ENCODE measurements around the gene SLC16A7. TPM values are rescaled to one million over a fixed set of nuclear protein-coding genes. Genes with fewer than 3 reads are reported as not detected.

Gene SLC16A7
- total and polyA plus RNA-seq, 2 donors from 2014 or later = 6.4 to 33.9 TPM

- Histone ChIP-seq H3K9ac (ENCODE audit: low read length in 3 of 3) (no peak overlapping the region), H3K4me3 (ENCODE audit: low read length in 3 of 3) (no peak overlapping the region), H3K27me3 (ENCODE audit: control insufficient read depth, insufficient read depth, low read length) (no peaks in the 10 kb centered on the region), H3K27ac (ENCODE audit: low read depth in 2 of 2, low read length in 2 of 2) (no peak overlapping the region), H3K4me1 (ENCODE audit: control insufficient read depth in 2 of 3, insufficient read depth in 2 of 3, low read depth in 1 of 3, low read length in 3 of 3) (no peaks in the 10 kb centered on the region), H3K36me3 (ENCODE audit: control insufficient read depth in 2 of 3, insufficient read depth in 3 of 3, low read length in 3 of 3) (no peaks in the 10 kb centered on the region), H3K9me3 (ENCODE audit: control insufficient read depth in 2 of 3, insufficient read depth in 1 of 3, low read length in 3 of 3) (no peaks in the 10 kb centered on the region)
- DNase-seq (no peak), FAIRE-seq (no peak)
- TF ChIP-seq CTCF (IDR thresholded peaks at IDR 0.05; ENCODE audit: borderline replicate concordance, extremely low read depth, insufficient read depth) = no peak
- intact Hi-C loops (cut with DNase I) = no loop called here
These were observed 68.7 kb downstream of the SLC16A7 start for GRCh38 chr12:59664495-59664894.

GRCh38 chr12:59665701-59666100 lies 69.9 kb downstream of the SLC16A7 start:
- intact Hi-C loops (cut with DNase I) = no loop called here
- no peak for TF ChIP-seq CTCF (IDR thresholded peaks at IDR 0.05; ENCODE audit: borderline replicate concordance, extremely low read depth, insufficient read depth)
- DNase-seq (no peak), FAIRE-seq (no peak)
- Histone ChIP-seq H3K4me3 (ENCODE audit: low read length in 3 of 3) (no peak overlapping the region), H3K9me3 (ENCODE audit: control insufficient read depth in 2 of 3, insufficient read depth in 1 of 3, low read length in 3 of 3) (no peaks in the 10 kb centered on the region), H3K27ac (ENCODE audit: low read depth in 2 of 2, low read length in 2 of 2) (no peak overlapping the region), H3K4me1 (ENCODE audit: control insufficient read depth in 2 of 3, insufficient read depth in 2 of 3, low read depth in 1 of 3, low read length in 3 of 3) (no peaks in the 10 kb centered on the region), H3K36me3 (ENCODE audit: control insufficient read depth in 2 of 3, insufficient read depth in 3 of 3, low read length in 3 of 3) (no peaks in the 10 kb centered on the region), H3K27me3 (ENCODE audit: control insufficient read depth, insufficient read depth, low read length) (no peaks in the 10 kb centered on the region), H3K9ac (ENCODE audit: low read length in 3 of 3) (no peak overlapping the region)

GRCh38 chr12:59668674-59669073 lies 72.8 kb downstream of the SLC16A7 start:
- FAIRE-seq (no peak), DNase-seq (no peak)
- no peak overlapping the region for H3K27ac ChIP-seq (ENCODE audit: low read depth in 2 of 2, low read length in 2 of 2)
- no peaks in the 10 kb centered on the region for H3K36me3 ChIP-seq (ENCODE audit: control insufficient read depth in 2 of 3, insufficient read depth in 3 of 3, low read length in 3 of 3)
- H3K27me3 ChIP-seq (ENCODE audit: control insufficient read depth, insufficient read depth, low read length) = no peaks in the 10 kb centered on the region
- no peak for TF ChIP-seq CTCF (IDR thresholded peaks at IDR 0.05; ENCODE audit: borderline replicate concordance, extremely low read depth, insufficient read depth)
- no peaks in the 10 kb centered on the region for H3K9me3 ChIP-seq (ENCODE audit: control insufficient read depth in 2 of 3, insufficient read depth in 1 of 3, low read length in 3 of 3)
- H3K4me1 ChIP-seq (ENCODE audit: control insufficient read depth in 2 of 3, insufficient read depth in 2 of 3, low read depth in 1 of 3, low read length in 3 of 3) = no peaks in the 10 kb centered on the region
- no peak overlapping the region for H3K4me3 ChIP-seq (ENCODE audit: low read length in 3 of 3)
- H3K9ac ChIP-seq (ENCODE audit: low read length in 3 of 3) = no peak overlapping the region
- intact Hi-C loops (cut with DNase I) = no loop called here

- no peak overlapping the region for H3K27ac ChIP-seq (ENCODE audit: low read depth in 2 of 2, low read length in 2 of 2)
- intact Hi-C loops (cut with DNase I) = no loop called here
- no peak for FAIRE-seq
These were observed 76.4 kb downstream of the SLC16A7 start for GRCh38 chr12:59672273-59672672.

More at GRCh38 chr12:59672273-59672672, 76.4 kb downstream of the SLC16A7 start:
- no peak overlapping the region for H3K4me3 ChIP-seq (ENCODE audit: low read length in 3 of 3)
- H3K9me3 ChIP-seq (ENCODE audit: control insufficient read depth in 2 of 3, insufficient read depth in 1 of 3, low read length in 3 of 3) = no peaks in the 10 kb centered on the region
- H3K4me1 ChIP-seq (ENCODE audit: control insufficient read depth in 2 of 3, insufficient read depth in 2 of 3, low read depth in 1 of 3, low read length in 3 of 3) = no peaks in the 10 kb centered on the region
- DNase-seq = no peak
- H3K27me3 ChIP-seq (ENCODE audit: control insufficient read depth, insufficient read depth, low read length) = no peaks in the 10 kb centered on the region
- no peaks in the 10 kb centered on the region for H3K36me3 ChIP-seq (ENCODE audit: control insufficient read depth in 2 of 3, insufficient read depth in 3 of 3, low read length in 3 of 3)
- H3K9ac ChIP-seq (ENCODE audit: low read length in 3 of 3) = no peak overlapping the region
- no peak for TF ChIP-seq CTCF (IDR thresholded peaks at IDR 0.05; ENCODE audit: borderline replicate concordance, extremely low read depth, insufficient read depth)
